ENCODE data around the gene ADAMTS3. TPM values are rescaled to one million over a fixed set of nuclear protein-coding genes. Genes with fewer than 3 reads are reported as not detected.

Gene ADAMTS3
- total RNA-seq, 5 donors from 2014 or later (not counting 1 experiment from before 2014, with no cell fraction given) = not detected

DNA sequence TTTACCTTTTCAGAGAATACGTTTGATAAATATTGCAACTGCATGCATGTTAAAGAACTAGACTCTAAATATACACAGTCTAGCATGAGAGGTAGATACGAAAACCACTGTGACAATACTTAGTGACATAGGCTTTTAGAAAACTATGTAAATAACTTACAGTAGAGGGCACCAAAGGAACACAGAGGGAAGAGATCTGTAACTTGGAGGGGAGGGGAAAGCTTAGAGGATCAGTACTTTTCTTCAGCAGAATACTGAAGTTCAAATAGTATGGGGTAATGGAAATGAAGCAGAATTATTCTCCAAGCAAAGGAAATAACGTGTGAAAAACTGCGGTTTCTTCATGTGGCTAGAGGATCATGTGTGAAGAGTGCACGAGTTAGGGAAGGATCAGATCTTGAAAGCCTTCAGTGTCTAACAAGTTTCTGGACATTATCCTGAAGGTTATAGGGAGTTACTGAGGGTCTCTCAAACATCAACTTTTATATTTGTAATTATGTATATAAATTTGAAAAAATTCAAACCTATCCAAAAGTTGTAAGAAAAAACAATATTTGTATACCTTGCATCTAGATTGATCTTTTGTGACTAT is 273.0 kb downstream of the ADAMTS3 start:
- 5% methylated on average over 3 of the region's 5 CpGs for WGBS (ENCODE audit: insufficient coverage)
- ChIA-PET CTCF (interaction anchor here in 1 of 2 donors (0.5 kb wide), 1 partner anchor 962 kb away, joined by 4 read pairs; the partner anchor contains the start of gene ANKRD17), POLR2A (no interaction called here)
- H3K4me1 Mint-ChIP-seq = no peaks in the 10 kb centered on the region
- H3K36me3 Mint-ChIP-seq = no peaks in the 10 kb centered on the region
- DNase-seq (peak in 1 of 35 experiments; percentile 14), ATAC-seq (replicated peaks in 1 of 4) (peak in 1 of 4 experiments; percentile 26)
- no peaks in the 10 kb centered on the region for H3K27me3 ChIP-seq (replicated peaks in 1 of 2; ENCODE audit: control insufficient read depth in 2 of 2, extremely low read depth in 1 of 2, insufficient read depth in 2 of 2, low read length in 1 of 2)
- no peaks in the 10 kb centered on the region for H3K9me3 ChIP-seq
- no peak overlapping the region for H3K27ac Mint-ChIP-seq
- no peaks in the 10 kb centered on the region for H3K4me1 ChIP-seq (ENCODE audit: control insufficient read depth in 1 of 2, extremely low read depth in 1 of 2, insufficient read depth in 2 of 2, low read length in 2 of 2)
- H3K4me3 Mint-ChIP-seq = no peak overlapping the region
- no peak overlapping the region for H3K27ac ChIP-seq (ENCODE audit: low read length)
- H3K36me3 ChIP-seq (ENCODE audit: control insufficient read depth in 2 of 2, extremely low read depth in 1 of 2, insufficient read depth in 1 of 2, low read length in 1 of 2) = no peaks in the 10 kb centered on the region
- H3K27me3 Mint-ChIP-seq = peaks cover 8 to 14% of the 10 kb centered on the region in 2 donors
- no peaks in the 10 kb centered on the region for H3K9me3 Mint-ChIP-seq
- H3K4me3 ChIP-seq (ENCODE audit: control insufficient read depth in 1 of 2, extremely low read depth in 1 of 2, low read length in 1 of 2) = no peak overlapping the region

DNA sequence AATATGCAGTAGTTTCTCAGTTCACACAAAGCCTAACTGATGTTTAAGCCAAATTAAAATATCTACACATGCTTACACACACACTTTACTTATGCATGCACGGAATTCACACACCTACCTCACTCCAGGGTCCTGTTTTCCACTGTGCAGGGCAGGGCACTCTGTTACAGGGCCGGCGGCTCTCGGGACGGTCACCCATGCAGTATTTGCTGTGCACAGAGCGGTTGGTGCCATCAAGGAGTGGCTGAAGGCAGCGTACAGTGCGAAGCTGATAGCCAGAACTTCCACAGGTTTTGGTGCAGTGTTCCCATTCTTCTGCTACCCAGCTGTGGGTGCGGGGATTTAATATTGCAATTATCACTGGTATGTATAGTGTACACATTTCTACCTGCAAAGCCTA is 278.3 kb downstream of the ADAMTS3 start:
- Mint-ChIP-seq H3K4me1 (no peaks in the 10 kb centered on the region), H3K27ac (no peak overlapping the region), H3K9me3 (no peaks in the 10 kb centered on the region), H3K4me3 (no peak overlapping the region), H3K36me3 (no peaks in the 10 kb centered on the region), H3K27me3 (peaks cover 14 to 19% of the 10 kb centered on the region in 2 donors)
- DNase-seq = no peak
- CTCF ChIA-PET = no interaction called here
- ATAC-seq (replicated peaks in 1 of 4) = no peak
- 85% methylated on average over 8 of the region's 9 CpGs for WGBS (ENCODE audit: insufficient coverage)
- Histone ChIP-seq H3K27ac (ENCODE audit: low read length) (no peak overlapping the region), H3K36me3 (ENCODE audit: control insufficient read depth in 2 of 2, extremely low read depth in 1 of 2, insufficient read depth in 1 of 2, low read length in 1 of 2) (no peaks in the 10 kb centered on the region), H3K4me1 (ENCODE audit: control insufficient read depth in 1 of 2, extremely low read depth in 1 of 2, insufficient read depth in 2 of 2, low read length in 2 of 2) (no peaks in the 10 kb centered on the region), H3K4me3 (ENCODE audit: control insufficient read depth in 1 of 2, extremely low read depth in 1 of 2, low read length in 1 of 2) (no peak overlapping the region), H3K27me3 (replicated peaks in 1 of 2; ENCODE audit: control insufficient read depth in 2 of 2, extremely low read depth in 1 of 2, insufficient read depth in 2 of 2, low read length in 1 of 2) (no peaks in the 10 kb centered on the region), H3K9me3 (no peaks in the 10 kb centered on the region)
- POLR2A ChIA-PET = no interaction called here

DNA sequence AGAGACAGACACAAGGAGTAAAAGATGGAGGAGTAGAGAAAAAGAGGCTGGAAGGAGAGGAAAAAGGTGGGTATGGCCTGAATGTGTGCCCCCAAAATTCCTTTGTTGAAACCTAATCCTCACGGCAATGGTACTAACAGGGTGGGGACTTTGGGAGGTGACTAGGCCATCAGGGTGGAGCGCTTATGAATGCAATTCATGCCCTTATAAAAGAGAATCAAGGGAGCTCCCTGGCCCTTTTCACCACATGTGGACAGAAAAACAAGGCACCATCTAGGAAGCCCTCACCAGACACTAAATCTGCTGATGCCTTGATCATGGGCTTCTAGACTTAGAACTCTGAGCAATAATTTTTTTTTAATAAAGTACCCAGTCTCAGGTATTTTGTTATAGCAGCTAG is 282.1 kb downstream of the ADAMTS3 start:
- H3K4me3 ChIP-seq (ENCODE audit: control insufficient read depth in 1 of 2, extremely low read depth in 1 of 2, low read length in 1 of 2) = no peak overlapping the region
- Mint-ChIP-seq H3K27ac (no peak overlapping the region), H3K27me3 (peaks cover 6 to 10% of the 10 kb centered on the region in 2 donors), H3K4me1 (no peaks in the 10 kb centered on the region), H3K9me3 (no peaks in the 10 kb centered on the region), H3K36me3 (no peaks in the 10 kb centered on the region), H3K4me3 (no peak overlapping the region)
- WGBS (ENCODE audit: insufficient coverage) = no CpG with 5 or more reads among the region's 2 CpGs
- H3K27ac ChIP-seq (ENCODE audit: low read length) = no peak overlapping the region
- DNase-seq = no peak
- no peaks in the 10 kb centered on the region for H3K4me1 ChIP-seq (ENCODE audit: control insufficient read depth in 1 of 2, extremely low read depth in 1 of 2, insufficient read depth in 2 of 2, low read length in 2 of 2)
- no peaks in the 10 kb centered on the region for H3K9me3 ChIP-seq
- ATAC-seq (replicated peaks in 1 of 4) = no peak
- ChIA-PET CTCF (no interaction called here), POLR2A (no interaction called here)
- no peaks in the 10 kb centered on the region for H3K27me3 ChIP-seq (replicated peaks in 1 of 2; ENCODE audit: control insufficient read depth in 2 of 2, extremely low read depth in 1 of 2, insufficient read depth in 2 of 2, low read length in 1 of 2)
- no peaks in the 10 kb centered on the region for H3K36me3 ChIP-seq (ENCODE audit: control insufficient read depth in 2 of 2, extremely low read depth in 1 of 2, insufficient read depth in 1 of 2, low read length in 1 of 2)

DNA sequence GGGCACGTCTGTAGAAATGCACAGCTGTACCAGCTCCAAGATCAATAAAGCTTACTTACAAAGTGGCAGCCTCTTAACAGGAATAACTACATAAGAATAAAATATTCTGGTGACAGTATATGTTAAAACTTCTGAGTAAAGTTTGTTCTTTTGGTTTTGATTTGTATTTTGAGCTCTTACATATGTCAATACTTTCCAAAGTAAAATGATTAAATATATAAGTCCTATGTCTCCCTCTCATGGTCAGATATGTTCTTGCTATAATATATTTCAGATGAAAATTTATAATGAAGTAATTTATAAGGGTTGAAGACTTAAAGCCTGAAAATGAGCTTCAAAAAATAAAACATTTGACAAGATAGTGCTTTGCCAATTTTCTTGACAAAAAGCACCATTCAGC is 282.8 kb downstream of the ADAMTS3 start:
- ChIA-PET CTCF (interaction anchor here in 1 of 2 donors (0.6 kb wide), 1 partner anchor 1276 kb away, joined by 3 read pairs; no protein-coding TSS in a partner anchor), POLR2A (no interaction called here)
- no peak overlapping the region for H3K4me3 ChIP-seq (ENCODE audit: control insufficient read depth in 1 of 2, extremely low read depth in 1 of 2, low read length in 1 of 2)
- no peak overlapping the region for H3K27ac Mint-ChIP-seq
- no peak overlapping the region for H3K27ac ChIP-seq (ENCODE audit: low read length)
- no peak overlapping the region for H3K4me3 Mint-ChIP-seq
- DNase-seq = no peak
- H3K27me3 ChIP-seq (replicated peaks in 1 of 2; ENCODE audit: control insufficient read depth in 2 of 2, extremely low read depth in 1 of 2, insufficient read depth in 2 of 2, low read length in 1 of 2) = no peaks in the 10 kb centered on the region
- H3K4me1 Mint-ChIP-seq = no peaks in the 10 kb centered on the region
- no peaks in the 10 kb centered on the region for H3K4me1 ChIP-seq (ENCODE audit: control insufficient read depth in 1 of 2, extremely low read depth in 1 of 2, insufficient read depth in 2 of 2, low read length in 2 of 2)
- no CpG with 5 or more reads among the region's 1 CpG for WGBS (ENCODE audit: insufficient coverage)
- H3K9me3 Mint-ChIP-seq = no peaks in the 10 kb centered on the region
- no peak for ATAC-seq (replicated peaks in 1 of 4)
- H3K36me3 ChIP-seq (ENCODE audit: control insufficient read depth in 2 of 2, extremely low read depth in 1 of 2, insufficient read depth in 1 of 2, low read length in 1 of 2) = no peaks in the 10 kb centered on the region
- H3K9me3 ChIP-seq = no peaks in the 10 kb centered on the region
- no peaks in the 10 kb centered on the region for H3K36me3 Mint-ChIP-seq
- peaks cover 6 to 10% of the 10 kb centered on the region in 2 donors for H3K27me3 Mint-ChIP-seq

DNA sequence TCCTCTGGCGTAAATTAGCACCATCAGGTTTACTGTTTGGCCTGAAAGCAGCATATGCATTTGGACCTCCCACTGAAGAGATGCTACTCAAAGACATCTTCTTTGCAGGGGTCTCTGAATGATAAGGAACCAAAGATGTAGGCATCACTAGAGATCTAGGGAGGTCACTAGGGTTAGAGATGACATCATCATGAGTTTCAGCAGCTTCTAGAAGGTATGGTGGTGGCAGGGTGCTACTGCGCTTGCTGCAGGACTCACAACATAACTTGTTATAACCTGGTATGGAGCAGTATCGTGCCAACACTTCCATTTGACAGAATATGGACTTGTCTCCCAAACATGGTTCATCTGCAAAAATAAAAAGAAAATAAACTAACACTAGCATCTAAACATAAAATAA is 285.7 kb downstream of the ADAMTS3 start:
- Histone ChIP-seq H3K9me3 (no peaks in the 10 kb centered on the region), H3K4me1 (ENCODE audit: control insufficient read depth in 1 of 2, extremely low read depth in 1 of 2, insufficient read depth in 2 of 2, low read length in 2 of 2) (no peaks in the 10 kb centered on the region), H3K36me3 (ENCODE audit: control insufficient read depth in 2 of 2, extremely low read depth in 1 of 2, insufficient read depth in 1 of 2, low read length in 1 of 2) (no peaks in the 10 kb centered on the region), H3K4me3 (ENCODE audit: control insufficient read depth in 1 of 2, extremely low read depth in 1 of 2, low read length in 1 of 2) (no peak overlapping the region), H3K27ac (ENCODE audit: low read length) (no peak overlapping the region), H3K27me3 (replicated peaks in 1 of 2; ENCODE audit: control insufficient read depth in 2 of 2, extremely low read depth in 1 of 2, insufficient read depth in 2 of 2, low read length in 1 of 2) (no peaks in the 10 kb centered on the region)
- 83% methylated on average over 1 of the region's 3 CpGs for WGBS (ENCODE audit: insufficient coverage)
- POLR2A ChIA-PET = no interaction called here
- Mint-ChIP-seq H3K4me3 (no peak overlapping the region), H3K9me3 (no peaks in the 10 kb centered on the region), H3K4me1 (no peaks in the 10 kb centered on the region), H3K27ac (no peak overlapping the region), H3K27me3 (peaks cover 6 to 10% of the 10 kb centered on the region in 2 donors), H3K36me3 (no peaks in the 10 kb centered on the region)
- DNase-seq = no peak
- CTCF ChIA-PET = no interaction called here
- ATAC-seq (replicated peaks in 1 of 4) = no peak

DNA sequence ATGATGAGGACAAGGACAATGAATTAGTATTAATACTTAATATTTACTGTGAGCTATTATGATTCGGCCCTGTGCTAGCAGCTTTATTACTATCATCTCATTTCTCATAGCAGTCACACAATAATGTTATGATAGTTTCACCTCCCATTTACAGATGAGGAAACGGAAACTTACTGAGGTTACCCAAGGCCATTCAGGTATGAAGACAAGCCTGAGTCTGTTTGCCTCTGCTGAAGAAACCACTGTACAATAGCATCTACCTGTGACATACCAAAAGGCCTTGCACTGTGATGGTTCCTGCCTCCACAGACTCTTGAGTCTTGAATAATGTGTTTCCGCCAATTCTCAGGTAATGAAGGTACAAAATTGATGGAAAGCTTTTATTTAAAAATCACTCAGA is 288.8 kb downstream of the ADAMTS3 start:
- Mint-ChIP-seq H3K27ac (no peak overlapping the region), H3K27me3 (peaks cover 0 to 4% of the 10 kb centered on the region in 2 donors), H3K36me3 (no peaks in the 10 kb centered on the region), H3K4me3 (no peak overlapping the region), H3K9me3 (no peaks in the 10 kb centered on the region), H3K4me1 (no peaks in the 10 kb centered on the region)
- Histone ChIP-seq H3K4me3 (ENCODE audit: control insufficient read depth in 1 of 2, extremely low read depth in 1 of 2, low read length in 1 of 2) (no peak overlapping the region), H3K27ac (ENCODE audit: low read length) (no peak overlapping the region), H3K27me3 (replicated peaks in 1 of 2; ENCODE audit: control insufficient read depth in 2 of 2, extremely low read depth in 1 of 2, insufficient read depth in 2 of 2, low read length in 1 of 2) (no peaks in the 10 kb centered on the region), H3K36me3 (ENCODE audit: control insufficient read depth in 2 of 2, extremely low read depth in 1 of 2, insufficient read depth in 1 of 2, low read length in 1 of 2) (no peaks in the 10 kb centered on the region), H3K4me1 (ENCODE audit: control insufficient read depth in 1 of 2, extremely low read depth in 1 of 2, insufficient read depth in 2 of 2, low read length in 2 of 2) (no peaks in the 10 kb centered on the region), H3K9me3 (no peaks in the 10 kb centered on the region)
- ChIA-PET POLR2A (no interaction called here), CTCF (no interaction called here)
- ATAC-seq (replicated peaks in 1 of 4) = no peak
- WGBS (ENCODE audit: insufficient coverage) = 85% methylated on average over 2 of the region's 3 CpGs
- DNase-seq = no peak

DNA sequence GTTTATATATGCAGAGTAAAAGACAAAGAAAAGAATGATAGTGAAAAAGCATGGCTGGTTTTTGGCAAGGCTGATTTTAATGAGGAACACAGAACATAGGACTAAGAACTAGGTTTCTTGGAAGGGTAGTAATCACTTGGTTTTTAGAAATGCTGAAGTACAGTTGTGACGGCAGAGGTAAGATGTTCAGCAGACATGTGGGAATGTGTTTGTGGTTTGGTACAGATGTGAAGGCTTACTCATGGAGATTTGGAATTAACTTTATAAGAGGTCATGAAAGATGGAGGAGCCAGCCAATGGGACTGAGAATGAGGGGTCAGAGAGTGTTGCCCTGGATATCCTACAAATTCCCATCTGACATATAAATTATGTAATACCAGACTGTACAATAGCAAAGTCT is 293.6 kb downstream of the ADAMTS3 start:
- Histone ChIP-seq H3K4me3 (ENCODE audit: control insufficient read depth in 1 of 2, extremely low read depth in 1 of 2, low read length in 1 of 2) (no peak overlapping the region), H3K27me3 (replicated peaks in 1 of 2; ENCODE audit: control insufficient read depth in 2 of 2, extremely low read depth in 1 of 2, insufficient read depth in 2 of 2, low read length in 1 of 2) (no peaks in the 10 kb centered on the region), H3K36me3 (ENCODE audit: control insufficient read depth in 2 of 2, extremely low read depth in 1 of 2, insufficient read depth in 1 of 2, low read length in 1 of 2) (no peaks in the 10 kb centered on the region), H3K9me3 (no peaks in the 10 kb centered on the region), H3K4me1 (ENCODE audit: control insufficient read depth in 1 of 2, extremely low read depth in 1 of 2, insufficient read depth in 2 of 2, low read length in 2 of 2) (no peaks in the 10 kb centered on the region), H3K27ac (ENCODE audit: low read length) (no peak overlapping the region)
- no peak overlapping the region for H3K27ac Mint-ChIP-seq
- no peaks in the 10 kb centered on the region for H3K36me3 Mint-ChIP-seq
- 100% methylated on average over 1 of the region's 1 CpG for WGBS (ENCODE audit: insufficient coverage)
- no peak overlapping the region for H3K4me3 Mint-ChIP-seq
- POLR2A ChIA-PET = no interaction called here
- no peak for ATAC-seq (replicated peaks in 1 of 4)
- CTCF ChIA-PET = no interaction called here
- no peak for DNase-seq
- peaks cover 0 to 7% (median under 1%) of the 10 kb centered on the region in 3 donors for H3K9me3 Mint-ChIP-seq
- no peaks in the 10 kb centered on the region for H3K4me1 Mint-ChIP-seq
- no peaks in the 10 kb centered on the region for H3K27me3 Mint-ChIP-seq

Data from T-cell (primary cell).